ENCODE data around the gene NDUFB2.
"Not testable (repeated sequence)": the region's sequence is repeated elsewhere in the genome, so short reads cannot be mapped to it uniquely, and the experiment has no call there.

NDUFB2 gene

GRCh38 chr7:140734096-140734495 lies 37.6 kb downstream of the NDUFB2 start:
- no peak for DNase-seq (ENCODE audit: low spot score)

GRCh38 chr7:140734729-140735128 lies 38.2 kb downstream of the NDUFB2 start:
- DNase-seq (ENCODE audit: low spot score): no peak

DNA sequence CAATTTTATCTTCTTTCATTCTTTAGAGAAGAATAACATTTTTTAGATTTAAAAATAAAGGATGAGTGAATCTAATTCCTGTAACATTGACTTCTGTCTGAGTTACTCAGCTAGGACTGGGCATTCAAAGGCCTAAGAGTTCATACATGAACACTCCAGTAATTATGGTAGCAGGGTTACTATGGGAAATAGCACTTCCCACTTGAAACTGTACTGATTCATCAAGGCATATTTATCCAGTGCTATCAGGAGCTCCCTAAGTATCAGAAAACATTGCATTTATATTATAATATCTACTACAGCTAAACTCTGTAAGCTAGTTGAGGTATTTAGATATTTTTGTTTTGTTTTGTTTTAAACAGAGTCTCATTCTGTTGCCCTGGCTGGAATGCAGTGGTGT lies 41.8 kb downstream of the NDUFB2 start:
- no peak for DNase-seq (ENCODE audit: low spot score)

DNA sequence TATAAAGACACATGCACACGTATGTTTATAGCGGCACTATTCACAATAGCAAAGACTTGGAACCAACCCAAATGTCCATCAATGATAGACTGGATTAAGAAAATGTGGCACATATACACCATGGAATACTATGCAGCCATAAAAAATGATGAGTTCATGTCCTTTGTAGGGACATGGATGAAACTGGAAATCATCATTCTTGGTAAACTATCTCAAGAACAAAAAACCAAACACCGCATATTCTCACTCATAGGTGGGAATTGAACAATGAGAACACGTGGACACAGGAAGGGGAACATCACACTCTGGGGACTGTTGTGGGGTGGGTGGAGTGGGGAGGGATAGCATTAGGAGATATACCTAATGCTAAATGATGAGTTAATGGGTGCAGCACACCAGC lies 46.7 kb downstream of the NDUFB2 start:
- not testable (repeated sequence) for DNase-seq (ENCODE audit: low spot score)

GRCh38 chr7:140744005-140744404 lies 47.5 kb downstream of the NDUFB2 start:
- no peak for DNase-seq (ENCODE audit: low spot score)

GRCh38 chr7:140745266-140746058 lies 49.0 kb downstream of the NDUFB2 start:
- no peak for DNase-seq (ENCODE audit: low spot score)

DNA sequence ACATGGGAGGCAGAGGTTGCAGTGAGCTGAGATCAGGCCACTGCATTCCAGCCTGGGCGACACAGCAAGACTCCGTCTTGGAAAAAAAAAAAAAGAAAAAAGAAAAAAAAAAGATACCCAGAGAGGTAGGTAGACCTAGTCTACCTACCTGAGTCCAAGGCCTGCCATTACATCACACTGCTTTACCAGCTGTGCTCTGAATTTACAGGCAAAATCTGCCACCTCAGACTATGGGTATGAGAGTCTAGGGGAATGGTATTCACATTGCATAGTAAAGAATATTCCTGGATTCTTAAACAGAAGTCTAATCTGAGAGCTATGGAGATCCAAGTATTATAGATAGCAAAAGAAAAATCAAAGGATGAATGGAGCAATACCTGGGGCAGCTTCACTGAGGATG lies 50.2 kb downstream of the NDUFB2 start:
- DNase-seq (ENCODE audit: low spot score): no peak

DNA sequence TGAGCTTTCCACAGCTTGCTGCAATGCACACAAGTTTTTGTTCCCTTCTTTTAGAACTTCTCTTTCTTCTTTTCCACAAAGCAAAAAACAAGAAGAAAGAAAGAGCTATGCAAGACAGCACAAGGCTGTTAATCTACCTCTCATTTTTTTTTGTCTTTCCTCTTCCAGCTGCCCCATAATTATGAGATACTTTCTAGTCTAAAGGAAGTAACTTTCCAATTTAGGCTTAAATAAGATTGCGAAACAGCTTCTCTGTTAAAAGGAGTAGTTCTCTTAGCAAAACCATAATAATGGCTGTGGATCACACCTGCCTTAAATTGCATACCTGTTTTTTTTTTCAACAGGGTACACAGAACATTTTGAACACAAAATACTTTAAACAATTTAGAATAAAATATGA lies 56.0 kb downstream of the NDUFB2 start:
- no peak for DNase-seq (ENCODE audit: low spot score)

DNA sequence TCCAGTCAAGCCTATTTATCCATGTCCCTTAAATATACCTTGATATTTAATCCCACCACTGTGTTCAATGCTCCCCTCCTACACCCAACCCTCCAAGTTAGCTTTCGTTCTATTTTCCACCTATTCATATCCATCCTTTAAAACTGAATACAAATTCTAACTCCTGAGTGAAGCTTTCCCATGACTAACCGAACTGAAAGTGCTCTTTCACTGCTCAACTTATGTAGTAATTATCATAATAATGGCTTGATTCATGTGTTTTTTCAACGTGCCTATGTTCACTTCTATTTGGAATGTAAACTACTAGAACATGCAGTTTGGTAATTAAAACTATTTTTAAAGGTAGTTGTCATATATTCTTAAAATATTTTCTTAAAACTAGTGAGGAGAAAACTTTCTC lies 58.0 kb downstream of the NDUFB2 start:
- DNase-seq (ENCODE audit: low spot score): no peak
